Measurements from ENCODE around the gene NPFFR1.

The NPFFR1 gene

GRCh38 chr10:70267161-70267933, 16.5 kb downstream of the NPFFR1 start:
- H3K4me3 ChIP-seq (ENCODE audit: low read depth, low read length): no peak overlapping the region
- in situ Hi-C loops (cut with HindIII; ENCODE audit: low sequenced_read_pairs): no loop called here
- peak; percentile 39 for TF ChIP-seq CTCF (IDR thresholded peaks at IDR 0.05; ENCODE audit: low read depth, low read length)
- peak; percentile 94 for DNase-seq (ENCODE audit: low read depth, low spot score)

- in situ Hi-C loops (cut with HindIII; ENCODE audit: low sequenced_read_pairs): no loop called here
- no peak for DNase-seq (ENCODE audit: low read depth, low spot score)
- no peak overlapping the region for H3K4me3 ChIP-seq (ENCODE audit: low read depth, low read length)
- TF ChIP-seq CTCF (IDR thresholded peaks at IDR 0.05; ENCODE audit: low read depth, low read length): no peak
These were observed 17.1 kb downstream of the NPFFR1 start for GRCh38 chr10:70266701-70267100.

GRCh38 chr10:70266056-70266455, 17.7 kb downstream of the NPFFR1 start:
- H3K4me3 ChIP-seq (ENCODE audit: low read depth, low read length): no peak overlapping the region
- no peak for DNase-seq (ENCODE audit: low read depth, low spot score)
- no peak for TF ChIP-seq CTCF (IDR thresholded peaks at IDR 0.05; ENCODE audit: low read depth, low read length)
- in situ Hi-C loops (cut with HindIII; ENCODE audit: low sequenced_read_pairs): no loop called here

GRCh38 chr10:70265032-70265689, 18.6 kb downstream of the NPFFR1 start:
- in situ Hi-C loops (cut with HindIII; ENCODE audit: low sequenced_read_pairs): no loop called here
- no peak for DNase-seq (ENCODE audit: low read depth, low spot score)
- no peak overlapping the region for H3K4me3 ChIP-seq (ENCODE audit: low read depth, low read length)
- TF ChIP-seq CTCF (IDR thresholded peaks at IDR 0.05; ENCODE audit: low read depth, low read length): peak; percentile 40

GRCh38 chr10:70260734-70261133, 23.1 kb downstream of the NPFFR1 start:
- TF ChIP-seq CTCF (IDR thresholded peaks at IDR 0.05; ENCODE audit: low read depth, low read length): no peak
- in situ Hi-C loops (cut with HindIII; ENCODE audit: low sequenced_read_pairs): no loop called here
- no peak for DNase-seq (ENCODE audit: low read depth, low spot score)
- H3K4me3 ChIP-seq (ENCODE audit: low read depth, low read length): no peak overlapping the region

GRCh38 chr10:70260259-70260658, 23.5 kb downstream of the NPFFR1 start:
- no peak overlapping the region for H3K4me3 ChIP-seq (ENCODE audit: low read depth, low read length)
- in situ Hi-C loops (cut with HindIII; ENCODE audit: low sequenced_read_pairs): no loop called here
- no peak for DNase-seq (ENCODE audit: low read depth, low spot score)
- no peak for TF ChIP-seq CTCF (IDR thresholded peaks at IDR 0.05; ENCODE audit: low read depth, low read length)

Measured in astrocyte of the spinal cord (primary cell).